H9 (cell line): ENCODE measurements around the gene PRUNE2. TPM values are rescaled to one million over a fixed set of nuclear protein-coding genes. Genes with fewer than 3 reads are reported as not detected.

ENCODE experiments used
- DNase-seq: peaks from one replicate; pipeline ENCODE4 v3.0.0-alpha.2; 2017
- H2AFZ ChIP-seq: one replicate; pipeline ENCODE4 v1.6.1; 2013; ENCODE audit warnings: mild to moderate bottlenecking, low read length, control low read depth, moderate library complexity
- H2AK5ac ChIP-seq: 2 replicates; pipeline ENCODE4 v1.6.1; 2013; ENCODE audit warnings: low read length, control low read depth, mixed read lengths; ENCODE audit not compliant: insufficient read length
- H2BK120ac ChIP-seq: one replicate; pipeline ENCODE4 v1.6.1; 2013; ENCODE audit warnings: low read depth, mild to moderate bottlenecking, low read length, control low read depth, inconsistent platforms; ENCODE audit not compliant: poor library complexity, severe bottlenecking
- H2BK12ac ChIP-seq: 2 replicates; pipeline ENCODE4 v1.6.1; 2013; ENCODE audit warnings: low read length, control low read depth, mixed read lengths, low read depth; ENCODE audit not compliant: insufficient read length
- H2BK15ac ChIP-seq: 2 replicates; pipeline ENCODE4 v1.6.1; 2013; ENCODE audit warnings: low read depth, low read length, control low read depth
- H2BK20ac ChIP-seq: one replicate; pipeline ENCODE4 v1.6.1; 2013; ENCODE audit warnings: low read depth, mild to moderate bottlenecking, low read length, control low read depth, inconsistent platforms; ENCODE audit not compliant: poor library complexity, severe bottlenecking
- H2BK5ac ChIP-seq: 2 replicates; pipeline ENCODE4 v1.6.1; 2013; ENCODE audit warnings: low read length, control low read depth, mixed read lengths; ENCODE audit not compliant: insufficient read length
- H3K14ac ChIP-seq: 2 replicates; pipeline ENCODE4 v1.6.1; 2013; ENCODE audit warnings: low read length, control low read depth; ENCODE audit not compliant: insufficient read depth
- H3K18ac ChIP-seq: 2 replicates; pipeline ENCODE4 v1.6.1; 2013; ENCODE audit warnings: low read depth, mild to moderate bottlenecking, mixed read lengths, low read length, control low read depth; ENCODE audit not compliant: insufficient read length
- H3K23ac ChIP-seq: 2 replicates; pipeline ENCODE4 v1.6.1; 2013; ENCODE audit warnings: low read length, control low read depth, mixed read lengths, low read depth; ENCODE audit not compliant: insufficient read length
- H3K23me2 ChIP-seq: 2 replicates; pipeline ENCODE4 v1.6.1; 2013; ENCODE audit warnings: low read depth, mild to moderate bottlenecking, mixed read lengths, low read length, control low read depth; ENCODE audit not compliant: insufficient read length, poor library complexity, severe bottlenecking
- H3K27ac ChIP-seq: 2 replicates; pipeline ENCODE4 v1.5.1; 2013; ENCODE audit warnings: low read length, control low read depth, mixed read lengths, low read depth; ENCODE audit not compliant: insufficient read length
- H3K27me3 ChIP-seq: 2 replicates; pipeline ENCODE4 v1.6.1; 2013; ENCODE audit warnings: low read length, control low read depth, inconsistent platforms; ENCODE audit not compliant: insufficient read depth
- H3K4ac ChIP-seq: 2 replicates; pipeline ENCODE4 v1.6.1; 2013; ENCODE audit warnings: low read depth, mild to moderate bottlenecking, control low read depth, inconsistent platforms, low read length, moderate library complexity
- H3K4me1 ChIP-seq: 2 replicates; pipeline ENCODE4 v1.6.1; 2013; ENCODE audit warnings: low read length, control low read depth, inconsistent platforms; ENCODE audit not compliant: insufficient read depth
- H3K4me2 ChIP-seq: 2 replicates; pipeline ENCODE4 v1.6.1; 2013; ENCODE audit warnings: low read length, control low read depth, mixed read lengths; ENCODE audit not compliant: insufficient read length, insufficient read depth
- H3K56ac ChIP-seq: 2 replicates; pipeline ENCODE4 v1.6.1; 2013; ENCODE audit warnings: low read depth, mild to moderate bottlenecking, mixed read lengths, low read length, control low read depth; ENCODE audit not compliant: insufficient read length
- H3K79me1 ChIP-seq: 2 replicates; pipeline ENCODE4 v1.6.1; 2013; ENCODE audit warnings: low read depth, mild to moderate bottlenecking, moderate library complexity, low read length, control low read depth, inconsistent platforms; ENCODE audit not compliant: insufficient read depth, poor library complexity, severe bottlenecking
- H3K79me2 ChIP-seq: 2 replicates; pipeline ENCODE4 v1.6.1; 2013; ENCODE audit warnings: low read length, control low read depth, inconsistent platforms; ENCODE audit not compliant: insufficient read depth
- H3K9ac ChIP-seq: 2 replicates; pipeline ENCODE4 v1.6.1; 2013; ENCODE audit warnings: low read length, control low read depth, mixed read lengths; ENCODE audit not compliant: insufficient read length; ENCODE audit errors: extremely low read depth
- H3K9me3 ChIP-seq: one replicate; pipeline ENCODE4 v1.6.1; 2013; ENCODE audit warnings: low read depth, low read length, inconsistent platforms; ENCODE audit not compliant: control insufficient read depth
- H3T11ph ChIP-seq: one replicate; pipeline ENCODE4 v1.6.1; 2013; ENCODE audit warnings: mild to moderate bottlenecking, low read length, control low read depth, inconsistent platforms
- H4K20me1 ChIP-seq: one replicate; pipeline ENCODE4 v1.6.1; 2013; ENCODE audit not compliant: control insufficient read depth, insufficient read length, insufficient read depth
- H4K5ac ChIP-seq: 2 replicates; pipeline ENCODE4 v1.6.1; 2013; ENCODE audit warnings: low read depth, mild to moderate bottlenecking, mixed read lengths, low read length, control low read depth; ENCODE audit not compliant: insufficient read length
- H4K8ac ChIP-seq: replicated peaks from 2 replicates; pipeline ENCODE4 v1.6.1; 2013; ENCODE audit warnings: low read length, control low read depth, mixed read lengths, low read depth; ENCODE audit not compliant: insufficient read length
- H4K91ac ChIP-seq: 2 replicates; pipeline ENCODE4 v1.6.1; 2013; ENCODE audit warnings: low read depth, mild to moderate bottlenecking, moderate library complexity, mixed read lengths, low read length, control low read depth; ENCODE audit not compliant: insufficient read length
- H3K27ac Mint-ChIP-seq, 3 experiments: 2 replicates in 2 of 3; 3 replicates in 1 of 3; pipeline ENCODE4 v1.8.0; 2020 to 2021; ENCODE audit warnings: mixed read lengths in 3 of 3, mild to moderate bottlenecking in 1 of 3, moderate library complexity in 1 of 3
- H3K27me3 Mint-ChIP-seq: 2 replicates; pipeline ENCODE4 v1.8.0; 2021; ENCODE audit warnings: low read depth, mild to moderate bottlenecking, moderate library complexity, mixed read lengths
- H3K36me3 Mint-ChIP-seq, 3 experiments: 2 replicates in 2 of 3; 3 replicates in 1 of 3; pipeline ENCODE4 v1.8.0; 2020 to 2021; ENCODE audit warnings: low read depth in 3 of 3, mixed read lengths in 3 of 3; ENCODE audit not compliant: insufficient read depth in 1 of 3
- H3K4me1 Mint-ChIP-seq, 2 experiments: 2 replicates each; pipeline ENCODE4 v1.8.0; 2020; ENCODE audit warnings: mixed read lengths in 2 of 2
- H3K4me3 Mint-ChIP-seq, 2 experiments: 2 replicates in 1 of 2; 3 replicates in 1 of 2; pipeline ENCODE4 v1.8.0; 2020 to 2021; ENCODE audit warnings: mild to moderate bottlenecking in 2 of 2, mixed read lengths in 2 of 2, moderate library complexity in 1 of 2
- H3K9me3 Mint-ChIP-seq, 2 experiments: 2 replicates in 1 of 2; 3 replicates in 1 of 2; pipeline ENCODE4 v1.8.0; 2020; ENCODE audit warnings: mild to moderate bottlenecking in 2 of 2, mixed read lengths in 2 of 2, moderate library complexity in 1 of 2
- CTCF ChIP-seq: fragments of 200-600 bp; sonication (generic); conservative IDR thresholded peaks from 3 replicates; pipeline ENCODE4 v1.8.0; 2021; ENCODE audit warnings: antibody characterized with exemption, mild to moderate bottlenecking
- WGBS: extraction: QIAGEN DNeasy Blood & Tissue Kit; methylation state at CpG from one replicate; pipeline ENCODE4 v1.1.7; 2013; ENCODE audit warnings: missing lambda C conversion rate, low lambda C conversion rate, mixed read lengths; ENCODE audit not compliant: insufficient read length; ENCODE audit errors: extremely low coverage; 5-methylcytosine and 5-hydroxymethylcytosine counted together
- total RNA-seq: library from RNA; stranded (reverse); gene quantifications from 2 replicates; pipeline ENCODE4 v1.2.1, GENCODE V29; 2021

Gene PRUNE2
- total RNA-seq, 1 experiment from 2014 or later, result 12.1 TPM

DNA sequence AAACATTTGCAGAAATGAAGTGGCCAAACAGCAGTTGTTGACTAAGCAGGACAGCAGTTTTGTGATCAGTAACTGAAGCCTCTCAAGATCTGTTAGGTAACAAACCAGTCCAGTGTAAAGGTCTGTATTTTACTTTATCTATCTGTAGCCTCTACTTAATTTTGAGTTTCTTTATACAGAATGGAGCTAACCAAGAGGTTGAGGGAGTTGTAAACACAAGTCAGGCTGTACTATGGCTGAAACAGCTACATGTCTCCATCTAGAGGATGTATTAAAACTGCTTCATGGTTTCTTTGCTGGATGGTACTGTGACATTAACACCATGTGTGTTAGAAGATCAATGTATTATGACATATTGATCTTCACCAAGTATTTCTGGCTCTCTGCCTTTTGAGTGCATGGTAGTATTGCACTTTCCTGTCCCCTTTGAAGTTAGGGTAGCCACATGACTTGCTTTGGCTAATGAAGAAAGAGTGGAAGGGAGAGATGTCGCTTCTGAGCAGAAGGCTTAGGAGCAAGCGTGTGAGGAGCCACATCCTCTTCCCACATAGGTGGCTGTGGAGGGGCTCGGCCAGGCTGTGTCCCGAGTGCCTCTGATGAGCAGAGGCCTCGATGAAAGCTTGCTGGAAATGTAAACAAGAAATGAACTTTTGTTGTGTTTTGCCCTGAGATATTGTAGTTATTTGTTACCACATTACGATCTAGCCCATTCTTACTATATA, 247.2 kb downstream of the PRUNE2 start:
- H2BK12ac ChIP-seq, result no peak overlapping the region

More for the DNA sequence above, 247.2 kb downstream of the PRUNE2 start:
- Histone ChIP-seq H3K56ac (no peak overlapping the region), H2BK20ac (no peak overlapping the region), H2AK5ac (no peak overlapping the region), H3K23me2 (no peaks in the 10 kb centered on the region), H2BK15ac (no peak overlapping the region), H3K9ac (no peak overlapping the region), H3T11ph (no peak overlapping the region), H3K4ac (no peak overlapping the region), H3K23ac (no peak overlapping the region), H3K4me1 (peaks cover 4% of the 10 kb centered on the region; the same call in 1 of the 2 replicates), H2AFZ (no peak overlapping the region), H3K14ac (no peak overlapping the region), H3K79me1 (no peaks in the 10 kb centered on the region), H3K27ac (no peak overlapping the region), H4K20me1 (no peaks in the 10 kb centered on the region), H3K4me2 (no peak overlapping the region), H3K18ac (no peak overlapping the region), H4K8ac (no peak overlapping the region), H3K79me2 (no peaks in the 10 kb centered on the region), H3K27me3 (no peaks in the 10 kb centered on the region), H4K91ac (no peak overlapping the region), H2BK5ac (no peak overlapping the region), H4K5ac (no peak overlapping the region), H3K9me3 (no peaks in the 10 kb centered on the region), H2BK120ac (no peak overlapping the region)
- no peaks in the 10 kb centered on the region for H3K9me3 Mint-ChIP-seq
- H3K4me1 Mint-ChIP-seq, result peaks cover 10 to 14% of the 10 kb centered on the region in 2 experiments
- no CpG with 5 or more reads among the region's 6 CpGs for WGBS
- H3K36me3 Mint-ChIP-seq, result no peaks in the 10 kb centered on the region
- TF ChIP-seq CTCF, result peak; percentile 78
- H3K27me3 Mint-ChIP-seq, result no peaks in the 10 kb centered on the region
- no peak overlapping the region for H3K27ac Mint-ChIP-seq
- no peak for DNase-seq
- H3K4me3 Mint-ChIP-seq, result no peak overlapping the region
